ENCODE data around the gene SYNRG.
"Not testable (repeated sequence)": the region's sequence is repeated elsewhere in the genome, so short reads cannot be mapped to it uniquely, and the experiment has no call there.

Gene SYNRG

GRCh38 chr17:37614391-37614790 is 5.2 kb upstream of the SYNRG start:
- DNase-seq (ENCODE audit: low read depth in 2 of 2): peak; percentile 5 to 85
- no peak overlapping the region for H3K4me3 ChIP-seq (replicated peaks in 1 of 2; ENCODE audit: low read depth in 2 of 2, low read length in 2 of 2)
- TF ChIP-seq, protein P1, sequence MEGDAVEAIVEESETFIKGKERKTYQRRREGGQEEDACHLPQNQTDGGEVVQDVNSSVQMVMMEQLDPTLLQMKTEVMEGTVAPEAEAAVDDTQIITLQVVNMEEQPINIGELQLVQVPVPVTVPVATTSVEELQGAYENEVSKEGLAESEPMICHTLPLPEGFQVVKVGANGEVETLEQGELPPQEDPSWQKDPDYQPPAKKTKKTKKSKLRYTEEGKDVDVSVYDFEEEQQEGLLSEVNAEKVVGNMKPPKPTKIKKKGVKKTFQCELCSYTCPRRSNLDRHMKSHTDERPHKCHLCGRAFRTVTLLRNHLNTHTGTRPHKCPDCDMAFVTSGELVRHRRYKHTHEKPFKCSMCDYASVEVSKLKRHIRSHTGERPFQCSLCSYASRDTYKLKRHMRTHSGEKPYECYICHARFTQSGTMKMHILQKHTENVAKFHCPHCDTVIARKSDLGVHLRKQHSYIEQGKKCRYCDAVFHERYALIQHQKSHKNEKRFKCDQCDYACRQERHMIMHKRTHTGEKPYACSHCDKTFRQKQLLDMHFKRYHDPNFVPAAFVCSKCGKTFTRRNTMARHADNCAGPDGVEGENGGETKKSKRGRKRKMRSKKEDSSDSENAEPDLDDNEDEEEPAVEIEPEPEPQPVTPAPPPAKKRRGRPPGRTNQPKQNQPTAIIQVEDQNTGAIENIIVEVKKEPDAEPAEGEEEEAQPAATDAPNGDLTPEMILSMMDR (IDR thresholded peaks at IDR 0.05; ENCODE audit: low read depth, low read length): no peak

- H3K4me3 ChIP-seq (replicated peaks in 1 of 2; ENCODE audit: low read depth in 2 of 2, low read length in 2 of 2): no peak overlapping the region
- no peak for DNase-seq (ENCODE audit: low read depth in 2 of 2)
- TF ChIP-seq, protein P1 (IDR thresholded peaks at IDR 0.05; ENCODE audit: low read depth, low read length): no peak
These were observed 1.8 kb upstream of the SYNRG start for GRCh38 chr17:37610971-37611370.

- DNase-seq (ENCODE audit: low read depth in 2 of 2): not testable (repeated sequence)
- H3K4me3 ChIP-seq (replicated peaks in 1 of 2; ENCODE audit: low read depth in 2 of 2, low read length in 2 of 2): peak overlapping the region in 1 of 2 donors; percentile 92
These were observed 813 bp upstream of the SYNRG start for GRCh38 chr17:37610041-37610420.

GRCh38 chr17:37608351-37609169 is 658 bp downstream of the SYNRG start:
- peak overlapping the region; percentile 92 to 97 for H3K4me3 ChIP-seq (replicated peaks in 1 of 2; ENCODE audit: low read depth in 2 of 2, low read length in 2 of 2)
- peak; percentile 40 to 45 for DNase-seq (ENCODE audit: low read depth in 2 of 2)
- TF ChIP-seq, protein P1 (IDR thresholded peaks at IDR 0.05; ENCODE audit: low read depth, low read length): no peak

DNA sequence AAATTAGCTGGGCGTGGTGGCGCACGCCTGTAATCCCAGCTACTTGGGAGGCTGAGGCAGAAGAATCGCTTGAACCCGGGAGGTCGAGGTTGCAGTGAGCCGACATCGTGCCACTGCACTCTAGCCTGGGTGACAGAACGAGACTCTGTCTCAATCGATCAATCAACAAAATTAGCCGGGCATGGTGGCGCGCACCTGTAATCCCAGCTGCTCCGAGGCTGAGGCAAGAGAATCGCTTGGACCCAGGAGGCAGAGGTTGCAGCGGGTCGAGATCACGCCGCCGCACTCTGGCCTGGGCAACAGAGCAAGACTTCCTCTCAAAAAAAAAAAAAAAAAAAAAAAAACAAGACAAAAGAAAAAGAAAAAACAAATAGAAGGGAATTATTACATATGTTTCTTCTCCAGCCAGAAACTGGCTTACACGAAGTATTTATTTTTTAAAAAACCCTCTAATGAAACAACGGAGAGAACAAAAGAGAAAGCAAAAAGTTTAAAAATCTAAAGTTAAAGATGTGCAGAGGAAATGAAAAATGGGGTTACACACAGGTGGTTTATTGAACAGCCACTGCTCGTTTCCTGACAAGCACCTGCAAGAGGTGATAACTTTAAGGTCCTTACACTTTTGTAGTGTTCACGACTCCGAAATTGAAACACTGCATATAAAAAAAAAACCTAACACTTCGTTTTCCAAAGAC is 1.4 kb downstream of the SYNRG start:
- H3K4me3 ChIP-seq (replicated peaks in 1 of 2; ENCODE audit: low read depth in 2 of 2, low read length in 2 of 2): peak overlapping the region; percentile 92 to 97
- no peak for DNase-seq (ENCODE audit: low read depth in 2 of 2)
- TF ChIP-seq, protein P1 (IDR thresholded peaks at IDR 0.05; ENCODE audit: low read depth, low read length): no peak

GRCh38 chr17:37605813-37606505 is 3.3 kb downstream of the SYNRG start:
- TF ChIP-seq, protein P1 (IDR thresholded peaks at IDR 0.05; ENCODE audit: low read depth, low read length): no peak
- DNase-seq (ENCODE audit: low read depth in 2 of 2): no peak
- no peak overlapping the region for H3K4me3 ChIP-seq (replicated peaks in 1 of 2; ENCODE audit: low read depth in 2 of 2, low read length in 2 of 2)

DNA sequence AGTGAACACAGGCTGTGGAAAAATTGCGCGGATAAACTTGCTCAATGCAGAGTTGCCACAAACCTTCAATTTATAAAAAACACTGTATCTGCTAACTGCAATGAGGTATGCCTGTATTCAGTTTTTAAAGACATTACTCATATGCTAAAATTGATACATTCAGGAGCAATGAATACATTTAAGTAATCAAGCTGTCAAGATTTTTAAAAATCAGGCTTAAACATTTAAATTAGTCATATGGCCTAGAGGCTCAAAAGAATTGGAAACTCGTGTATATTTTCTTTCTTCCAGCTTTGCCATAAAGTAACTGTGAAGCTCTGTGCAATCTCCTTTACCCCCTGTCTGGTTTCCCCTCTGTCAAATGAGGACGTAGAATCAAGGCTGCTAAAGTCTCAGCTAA is 4.1 kb downstream of the SYNRG start:
- DNase-seq (ENCODE audit: low read depth in 2 of 2): no peak
- TF ChIP-seq, protein P1 (IDR thresholded peaks at IDR 0.05; ENCODE audit: low read depth, low read length): no peak
- H3K4me3 ChIP-seq (replicated peaks in 1 of 2; ENCODE audit: low read depth in 2 of 2, low read length in 2 of 2): no peak overlapping the region
